ENCODE measurements around the gene ZNF391.

The ZNF391 gene

GRCh38 chr6:27428966-27429365 lies 40.4 kb downstream of the ZNF391 start:
- Histone ChIP-seq H3K9me3 (no peaks in the 10 kb centered on the region), H3K27me3 (0 out of 2 replicates have a peak, but pooled peaks cover 1% of the 10 kb centered on the region), H3K4me3 (ENCODE audit: low read depth, low read length) (no peak overlapping the region), H3K36me3 (no peaks in the 10 kb centered on the region), H3K4me1 (no peaks in the 10 kb centered on the region)
- DNase-seq, result no peak
- TF ChIP-seq, protein P1, sequence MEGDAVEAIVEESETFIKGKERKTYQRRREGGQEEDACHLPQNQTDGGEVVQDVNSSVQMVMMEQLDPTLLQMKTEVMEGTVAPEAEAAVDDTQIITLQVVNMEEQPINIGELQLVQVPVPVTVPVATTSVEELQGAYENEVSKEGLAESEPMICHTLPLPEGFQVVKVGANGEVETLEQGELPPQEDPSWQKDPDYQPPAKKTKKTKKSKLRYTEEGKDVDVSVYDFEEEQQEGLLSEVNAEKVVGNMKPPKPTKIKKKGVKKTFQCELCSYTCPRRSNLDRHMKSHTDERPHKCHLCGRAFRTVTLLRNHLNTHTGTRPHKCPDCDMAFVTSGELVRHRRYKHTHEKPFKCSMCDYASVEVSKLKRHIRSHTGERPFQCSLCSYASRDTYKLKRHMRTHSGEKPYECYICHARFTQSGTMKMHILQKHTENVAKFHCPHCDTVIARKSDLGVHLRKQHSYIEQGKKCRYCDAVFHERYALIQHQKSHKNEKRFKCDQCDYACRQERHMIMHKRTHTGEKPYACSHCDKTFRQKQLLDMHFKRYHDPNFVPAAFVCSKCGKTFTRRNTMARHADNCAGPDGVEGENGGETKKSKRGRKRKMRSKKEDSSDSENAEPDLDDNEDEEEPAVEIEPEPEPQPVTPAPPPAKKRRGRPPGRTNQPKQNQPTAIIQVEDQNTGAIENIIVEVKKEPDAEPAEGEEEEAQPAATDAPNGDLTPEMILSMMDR (IDR thresholded peaks at IDR 0.05; ENCODE audit: low read depth, low read length), result no peak

GRCh38 chr6:27433714-27434113 lies 45.2 kb downstream of the ZNF391 start:
- no peaks in the 10 kb centered on the region for H3K27me3 ChIP-seq
- no peaks in the 10 kb centered on the region for H3K36me3 ChIP-seq
- TF ChIP-seq, protein P1 (IDR thresholded peaks at IDR 0.05; ENCODE audit: low read depth, low read length), result no peak
- no peaks in the 10 kb centered on the region for H3K4me1 ChIP-seq
- H3K9me3 ChIP-seq, result no peaks in the 10 kb centered on the region
- H3K4me3 ChIP-seq (ENCODE audit: low read depth, low read length), result no peak overlapping the region
- DNase-seq, result no peak

GRCh38 chr6:27439371-27439770 lies 50.8 kb downstream of the ZNF391 start:
- Histone ChIP-seq H3K9me3 (no peaks in the 10 kb centered on the region), H3K4me1 (no peaks in the 10 kb centered on the region), H3K36me3 (no peaks in the 10 kb centered on the region), H3K27me3 (no peaks in the 10 kb centered on the region), H3K4me3 (ENCODE audit: low read depth, low read length) (no peak overlapping the region)
- TF ChIP-seq, protein P1 (IDR thresholded peaks at IDR 0.05; ENCODE audit: low read depth, low read length), result no peak
- DNase-seq, result no peak

DNA sequence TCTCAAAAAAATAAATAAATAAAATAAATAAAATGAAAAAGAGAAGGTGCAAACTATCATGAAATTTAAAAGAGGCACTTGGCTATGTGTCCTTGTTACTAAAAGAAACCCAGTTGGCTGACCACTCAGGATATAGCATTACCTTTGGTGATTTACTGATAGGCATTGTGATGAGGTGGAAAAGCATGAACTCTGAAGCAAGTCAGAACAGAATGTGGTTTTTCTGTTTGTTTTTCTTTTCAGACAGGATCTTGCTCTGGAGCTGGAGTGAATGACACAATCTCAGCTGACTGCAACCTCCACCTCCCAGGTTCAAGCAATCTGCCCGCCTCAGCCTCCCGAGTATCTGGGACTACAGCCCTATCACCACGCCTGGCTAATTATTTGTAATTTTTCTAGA lies 52.4 kb downstream of the ZNF391 start:
- Histone ChIP-seq H3K9me3 (no peaks in the 10 kb centered on the region), H3K27me3 (no peaks in the 10 kb centered on the region), H3K36me3 (no peaks in the 10 kb centered on the region), H3K4me3 (ENCODE audit: low read depth, low read length) (no peak overlapping the region), H3K4me1 (no peaks in the 10 kb centered on the region)
- TF ChIP-seq, protein P1 (IDR thresholded peaks at IDR 0.05; ENCODE audit: low read depth, low read length), result no peak
- no peak for DNase-seq

DNA sequence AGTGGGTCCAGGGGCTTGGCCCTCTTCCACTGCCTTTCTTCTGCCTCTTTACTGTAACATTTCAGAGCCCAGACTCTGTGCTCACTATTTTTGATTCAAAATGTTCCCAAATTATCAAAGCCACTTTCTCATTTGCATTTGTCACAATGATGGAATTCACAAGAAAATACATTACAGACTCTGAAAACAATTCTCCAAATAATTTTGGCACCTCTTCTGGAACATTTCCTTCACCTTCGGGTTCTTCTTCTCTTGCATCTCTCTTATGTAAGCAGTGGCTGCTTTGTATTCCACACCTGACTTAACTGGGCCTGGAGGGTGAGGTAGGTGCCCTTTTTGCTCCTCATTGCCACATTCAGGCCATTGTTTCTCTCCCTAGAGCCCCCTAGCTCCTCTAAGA lies 54.4 kb downstream of the ZNF391 start:
- Histone ChIP-seq H3K27me3 (no peaks in the 10 kb centered on the region), H3K4me1 (no peaks in the 10 kb centered on the region), H3K9me3 (no peaks in the 10 kb centered on the region), H3K4me3 (ENCODE audit: low read depth, low read length) (no peak overlapping the region), H3K36me3 (no peaks in the 10 kb centered on the region)
- TF ChIP-seq, protein P1 (IDR thresholded peaks at IDR 0.05; ENCODE audit: low read depth, low read length), result no peak
- DNase-seq, result no peak

DNA sequence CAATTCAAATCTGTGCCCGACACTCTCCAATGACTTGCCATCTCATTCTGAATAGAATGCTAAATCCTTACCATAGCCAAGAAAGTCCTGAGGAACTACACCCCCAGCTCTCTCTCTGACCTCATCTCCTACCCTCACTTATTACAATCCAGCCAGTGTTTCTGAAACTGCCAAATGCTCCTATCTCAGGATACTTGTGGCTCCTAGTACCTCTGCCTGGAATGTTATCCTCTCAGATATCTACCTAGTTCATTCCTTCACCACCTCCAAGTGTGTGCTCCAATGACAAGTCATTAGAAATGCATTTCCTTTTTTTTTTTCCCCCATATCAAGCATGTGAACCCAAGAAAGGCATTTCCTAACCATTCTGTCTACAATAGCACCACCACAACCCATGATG lies 59.9 kb downstream of the ZNF391 start:
- no peak for DNase-seq
- Histone ChIP-seq H3K27me3 (no peaks in the 10 kb centered on the region), H3K4me3 (ENCODE audit: low read depth, low read length) (no peak overlapping the region), H3K4me1 (no peaks in the 10 kb centered on the region), H3K36me3 (peaks cover 17% of the 10 kb centered on the region), H3K9me3 (no peaks in the 10 kb centered on the region)
- TF ChIP-seq, protein P1 (IDR thresholded peaks at IDR 0.05; ENCODE audit: low read depth, low read length), result no peak

Measured in BE2C (cell line).